Mesendoderm (in vitro differentiated cells): ENCODE data around the gene ATAD5.
"Not testable (repeated sequence)": the region's sequence is repeated elsewhere in the genome, so short reads cannot be mapped to it uniquely, and the experiment has no call there.

Experiments used
- DNase-seq: peaks from one replicate; pipeline ENCODE4 v3.0.0; 2013
- H2AK5ac ChIP-seq: 2 replicates; pipeline ENCODE4 v1.6.1; 2013; ENCODE audit warnings: low read length, inconsistent platforms
- H2BK120ac ChIP-seq: 2 replicates; pipeline ENCODE4 v1.6.1; 2013; ENCODE audit warnings: low read depth, mild to moderate bottlenecking, low read length, moderate library complexity, mixed read lengths
- H2BK15ac ChIP-seq: replicated peaks from 2 replicates; pipeline ENCODE4 v1.6.1; 2013; ENCODE audit warnings: low read depth, mild to moderate bottlenecking, moderate library complexity
- H2BK5ac ChIP-seq: 2 replicates; pipeline ENCODE4 v1.6.1; 2013; ENCODE audit warnings: low read length, inconsistent platforms
- H3K18ac ChIP-seq: 2 replicates; pipeline ENCODE4 v1.6.1; 2013; ENCODE audit warnings: mild to moderate bottlenecking, low read length, mixed read lengths
- H3K23ac ChIP-seq: one replicate; pipeline ENCODE4 v1.6.1; 2013; ENCODE audit warnings: low read length
- H3K27ac ChIP-seq: 2 replicates; pipeline ENCODE4 v1.5.1; 2013; ENCODE audit warnings: low read depth, mild to moderate bottlenecking, inconsistent platforms, low read length, moderate library complexity
- H3K27me3 ChIP-seq: 2 replicates; pipeline ENCODE4 v1.6.1; 2013; ENCODE audit warnings: low read length, control low read depth, mild to moderate bottlenecking, inconsistent platforms; ENCODE audit not compliant: insufficient read depth, poor library complexity
- H3K36me3 ChIP-seq: 2 replicates; pipeline ENCODE4 v1.6.1; 2013; ENCODE audit warnings: low read length, inconsistent platforms; ENCODE audit not compliant: control insufficient read depth, insufficient read depth
- H3K4ac ChIP-seq: one replicate; pipeline ENCODE4 v1.6.1; 2013; ENCODE audit warnings: low read depth, mild to moderate bottlenecking, low read length, moderate library complexity
- H3K4me1 ChIP-seq: 2 replicates; pipeline ENCODE4 v1.6.1; 2013; ENCODE audit warnings: low read depth, low read length, inconsistent platforms; ENCODE audit not compliant: control insufficient read depth
- H3K4me2 ChIP-seq: 2 replicates; pipeline ENCODE4 v1.6.1; 2013; ENCODE audit warnings: low read length
- H3K4me3 ChIP-seq: 2 replicates; pipeline ENCODE4 v1.5.1; 2013; ENCODE audit warnings: mild to moderate bottlenecking, low read length
- H3K56ac ChIP-seq: one replicate; pipeline ENCODE4 v1.6.1; 2013; ENCODE audit warnings: low read length
- H3K79me1 ChIP-seq: 2 replicates; pipeline ENCODE4 v1.6.1; 2013; ENCODE audit warnings: low read length, inconsistent platforms
- H3K79me2 ChIP-seq: 2 replicates; pipeline ENCODE4 v1.6.1; 2013; ENCODE audit warnings: mild to moderate bottlenecking, low read length; ENCODE audit not compliant: control insufficient read depth, insufficient read depth
- H3K9ac ChIP-seq: 2 replicates; pipeline ENCODE4 v1.6.1; 2013; ENCODE audit warnings: low read length, inconsistent platforms
- H4K5ac ChIP-seq: one replicate; pipeline ENCODE4 v1.6.1; 2013; ENCODE audit warnings: low read length
- H4K8ac ChIP-seq: one replicate; pipeline ENCODE4 v1.6.1; 2013; ENCODE audit warnings: low read depth, mild to moderate bottlenecking, control low read depth, low read length, moderate library complexity
- WGBS: extraction: QIAGEN DNeasy Blood & Tissue Kit; methylation state at CpG from one replicate; pipeline ENCODE4 v1.1.7; 2013; ENCODE audit warnings: low lambda C conversion rate, missing lambda C conversion rate; ENCODE audit not compliant: insufficient coverage; ENCODE audit errors: extremely low coverage; 5-methylcytosine and 5-hydroxymethylcytosine counted together

The ATAD5 gene

GRCh38 chr17:30809867-30810266 is 21.9 kb upstream of the ATAD5 start:
- Histone ChIP-seq H3K4me3 (no peak overlapping the region), H3K23ac (no peak overlapping the region), H2AK5ac (no peak overlapping the region), H3K79me2 (peaks cover 7% of the 10 kb centered on the region), H3K18ac (no peak overlapping the region), H3K4me2 (no peak overlapping the region), H2BK5ac (no peak overlapping the region), H3K36me3 (no peaks in the 10 kb centered on the region), H3K27me3 (no peaks in the 10 kb centered on the region), H3K4me1 (no peaks in the 10 kb centered on the region), H2BK120ac (no peak overlapping the region), H3K4ac (no peak overlapping the region), H3K9ac (no peak overlapping the region), H3K27ac (no peak overlapping the region), H4K8ac (no peak overlapping the region), H2BK15ac (no peak overlapping the region), H3K56ac (no peak overlapping the region), H3K79me1 (peaks cover 7% of the 10 kb centered on the region), H4K5ac (no peak overlapping the region)
- DNase-seq = no peak
- WGBS = no CpG with 5 or more reads among the region's 6 CpGs

GRCh38 chr17:30812218-30813177 is 19.3 kb upstream of the ATAD5 start:
- no peak for DNase-seq
- no peak overlapping the region for H3K9ac ChIP-seq
- no CpG with 5 or more reads among the region's 5 CpGs for WGBS
- no peak overlapping the region for H4K5ac ChIP-seq
- H3K4ac ChIP-seq = no peak overlapping the region
- no peak overlapping the region for H2BK120ac ChIP-seq
- no peak overlapping the region for H3K23ac ChIP-seq
- no peak overlapping the region for H3K18ac ChIP-seq
- H3K36me3 ChIP-seq = no peaks in the 10 kb centered on the region
- no peak overlapping the region for H3K56ac ChIP-seq
- H2BK15ac ChIP-seq = no peak overlapping the region
- H3K79me1 ChIP-seq = peaks cover 7% of the 10 kb centered on the region
- no peak overlapping the region for H4K8ac ChIP-seq
- H2BK5ac ChIP-seq = no peak overlapping the region
- H3K4me1 ChIP-seq = no peaks in the 10 kb centered on the region
- H3K79me2 ChIP-seq = peaks cover 12% of the 10 kb centered on the region
- H3K27me3 ChIP-seq = no peaks in the 10 kb centered on the region
- no peak overlapping the region for H2AK5ac ChIP-seq
- H3K4me2 ChIP-seq = no peak overlapping the region
- H3K4me3 ChIP-seq = no peak overlapping the region
- H3K27ac ChIP-seq = no peak overlapping the region

DNA sequence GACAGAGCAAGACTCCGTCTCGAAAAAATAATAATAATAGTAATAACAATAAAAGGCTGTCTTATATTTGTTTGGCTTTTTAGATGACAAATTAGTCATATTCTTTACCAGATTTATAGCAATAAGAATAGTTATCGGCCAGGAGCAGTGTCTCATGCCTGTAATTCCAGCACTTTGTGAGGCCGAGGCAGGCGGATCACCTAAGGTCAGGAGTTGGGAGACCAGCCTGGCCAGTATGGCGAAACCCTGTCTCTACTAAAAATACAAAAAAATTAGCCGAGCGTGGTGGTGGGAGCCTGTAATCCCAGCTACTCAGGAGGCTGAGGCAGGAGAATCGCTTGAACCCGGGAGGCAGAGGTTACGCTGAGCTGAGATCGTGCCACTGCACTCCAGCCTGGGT is 17.5 kb upstream of the ATAD5 start:
- not testable (repeated sequence) for H3K27me3 ChIP-seq, H3K23ac ChIP-seq, H3K56ac ChIP-seq, H3K4me2 ChIP-seq, H3K36me3 ChIP-seq, H3K18ac ChIP-seq, H3K27ac ChIP-seq, H4K8ac ChIP-seq, DNase-seq, H3K9ac ChIP-seq, H3K4ac ChIP-seq, H2BK120ac ChIP-seq, H4K5ac ChIP-seq, H3K4me1 ChIP-seq, H2BK5ac ChIP-seq, H2AK5ac ChIP-seq, H3K79me1 ChIP-seq, H2BK15ac ChIP-seq, H3K4me3 ChIP-seq
- WGBS = no CpG with 5 or more reads among the region's 12 CpGs
- H3K79me2 ChIP-seq = peaks cover 15% of the 10 kb centered on the region

- not testable (repeated sequence) for H3K4me3 ChIP-seq, H3K56ac ChIP-seq, H2BK120ac ChIP-seq, H4K8ac ChIP-seq, H3K27ac ChIP-seq, H2AK5ac ChIP-seq, H2BK5ac ChIP-seq, H2BK15ac ChIP-seq, H3K4me2 ChIP-seq, H4K5ac ChIP-seq, H3K4ac ChIP-seq, H3K79me1 ChIP-seq, H3K27me3 ChIP-seq, DNase-seq, H3K9ac ChIP-seq, H3K23ac ChIP-seq, H3K18ac ChIP-seq, H3K36me3 ChIP-seq, H3K4me1 ChIP-seq
- whole genome bisulfite sequencing = 100% methylated on average over 1 of the region's 9 CpGs
- H3K79me2 ChIP-seq = peaks cover 19% of the 10 kb centered on the region
Measured at GRCh38 chr17:30814860-30815259, 16.9 kb upstream of the ATAD5 start.

DNA sequence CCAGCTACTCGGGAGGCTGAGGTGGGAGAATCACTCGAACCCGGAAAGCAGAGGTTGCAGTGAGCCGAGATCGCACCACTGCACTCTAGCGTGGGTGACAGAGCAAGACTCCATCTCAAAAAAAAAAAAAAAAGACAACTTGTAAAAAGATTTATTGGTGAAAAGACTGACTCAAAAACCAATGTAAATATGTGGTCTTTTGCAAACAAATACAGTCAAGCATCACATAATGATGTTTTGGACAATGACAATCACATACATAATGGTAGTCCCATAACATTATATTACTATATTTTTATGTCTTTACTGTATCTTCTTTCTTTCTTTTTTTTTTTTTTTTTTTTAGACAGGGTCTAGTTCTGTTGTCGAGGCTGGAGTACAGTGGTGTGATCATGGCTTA is 15.6 kb upstream of the ATAD5 start:
- H2BK5ac ChIP-seq = no peak overlapping the region
- no peak overlapping the region for H2AK5ac ChIP-seq
- WGBS = no CpG with 5 or more reads among the region's 7 CpGs
- H4K8ac ChIP-seq = no peak overlapping the region
- H3K18ac ChIP-seq = no peak overlapping the region
- no peak overlapping the region for H3K56ac ChIP-seq
- peaks cover 26% of the 10 kb centered on the region for H3K79me2 ChIP-seq
- H3K4me3 ChIP-seq = no peak overlapping the region
- no peak overlapping the region for H3K23ac ChIP-seq
- no peaks in the 10 kb centered on the region for H3K27me3 ChIP-seq
- H3K4me1 ChIP-seq = no peaks in the 10 kb centered on the region
- DNase-seq = no peak
- peaks cover 8% of the 10 kb centered on the region for H3K79me1 ChIP-seq
- no peak overlapping the region for H3K27ac ChIP-seq
- no peak overlapping the region for H2BK15ac ChIP-seq
- H3K9ac ChIP-seq = no peak overlapping the region
- no peaks in the 10 kb centered on the region for H3K36me3 ChIP-seq
- H4K5ac ChIP-seq = no peak overlapping the region
- H3K4me2 ChIP-seq = no peak overlapping the region
- H2BK120ac ChIP-seq = no peak overlapping the region
- H3K4ac ChIP-seq = no peak overlapping the region
